Right ventricle myocardium superior (tissue), 1 donor: ENCODE data around the gene KRTAP4-8. TPM values are rescaled to one million over a fixed set of nuclear protein-coding genes. Genes with fewer than 3 reads are reported as not detected.
"Not testable (repeated sequence)": the region's sequence is repeated elsewhere in the genome, so short reads cannot be mapped to it uniquely, and the experiment has no call there.

Experiments used
- ATAC-seq: fragments of 200-7000 bp; cut with Tn5 transposase; one replicate; pipeline ENCODE4 v1.9.1; 2020; ENCODE audit warnings: mild to moderate bottlenecking; ENCODE audit not compliant: poor library complexity
- DNase-seq: peaks from one replicate; pipeline ENCODE4 v3.0.0-alpha.2; 2020
- intact Hi-C: fragments of 100-400 bp; cut with DNase I; formaldehyde crosslinking; loops from one replicate; pipeline ENCODE4 v1.11.2; 2022
- long read RNA-seq: library from polyadenylated mRNA; unstranded; transcript quantifications from one replicate; pipeline ENCODE4 v2.0.0, GENCODE V29; 2021
- total RNA-seq: library from RNA; stranded (reverse); fragmentation: NEBNext Ultra II Directional; extraction: Animal tissue kit (Norgen Biotek cat#: 25700); gene quantifications from one replicate; pipeline ENCODE4 v1.2.1, GENCODE V29; 2021
- donor health status: DM: no; HTN: yes; CAD: no; lungs with severe emphysema.

KRTAP4-8 gene
- total RNA-seq, result not detected
- long read RNA-seq, result 0 reads

- intact Hi-C loops, result no loop called here
- no peak for DNase-seq
- ATAC-seq, result no peak
Measured at GRCh38 chr17:41098042-41098441, at the start of gene KRTAP4-8. Gene KRTAP4-8, minus strand, starts transcription at chr17:41098142. Its CDS starts 58 bp downstream, at chr17:41098084.

- intact Hi-C loops, result no loop called here
- DNase-seq (no peak), ATAC-seq (no peak)
Measured at GRCh38 chr17:41145261-41145660, 47.3 kb upstream of the KRTAP4-8 start.

GRCh38 chr17:41144846-41145245 is 46.9 kb upstream of the KRTAP4-8 start:
- no peak for ATAC-seq
- no peak for DNase-seq
- intact Hi-C loops, result no loop called here

GRCh38 chr17:41141361-41141760 is 43.4 kb upstream of the KRTAP4-8 start:
- intact Hi-C loops, result no loop called here
- no peak for DNase-seq
- no peak for ATAC-seq

GRCh38 chr17:41140360-41141131 is 42.6 kb upstream of the KRTAP4-8 start, which contains the start of gene KRTAP4-6:
Gene KRTAP4-6, minus strand, starts transcription at chr17:41140544. Its CDS starts 57 bp downstream, at chr17:41140487.
- DNase-seq (no peak), ATAC-seq (no peak)
- intact Hi-C loops, result no loop called here

GRCh38 chr17:41139865-41140264 is 41.9 kb upstream of the KRTAP4-8 start:
- intact Hi-C loops, DNase-seq, ATAC-seq: not testable (repeated sequence)

GRCh38 chr17:41133880-41134735 is 36.2 kb upstream of the KRTAP4-8 start:
- DNase-seq (no peak), ATAC-seq (no peak)
- intact Hi-C loops, result no loop called here

GRCh38 chr17:41131979-41132378 is 34.0 kb upstream of the KRTAP4-8 start:
- no peak for DNase-seq
- intact Hi-C loops, result no loop called here
- ATAC-seq, result no peak

- DNase-seq (no peak), ATAC-seq (no peak)
- intact Hi-C loops, result no loop called here
Measured at GRCh38 chr17:41127371-41127770, 29.4 kb upstream of the KRTAP4-8 start.

- DNase-seq (no peak), ATAC-seq (no peak)
- intact Hi-C loops, result no loop called here
Measured at GRCh38 chr17:41126412-41126811, 28.5 kb upstream of the KRTAP4-8 start.

- DNase-seq (no peak), ATAC-seq (no peak)
- intact Hi-C loops, result no loop called here
Measured at GRCh38 chr17:41125064-41125463, 27.1 kb upstream of the KRTAP4-8 start.

- DNase-seq, intact Hi-C loops, ATAC-seq: not testable (repeated sequence)
Measured at GRCh38 chr17:41123991-41124371, 26.0 kb upstream of the KRTAP4-8 start, which contains the start of gene KRTAP4-12. Gene KRTAP4-12, minus strand, starts transcription at chr17:41124182. Its CDS starts 60 bp downstream, at chr17:41124122.

GRCh38 chr17:41123292-41123990 is 25.5 kb upstream of the KRTAP4-8 start:
- ATAC-seq, DNase-seq, intact Hi-C loops: not testable (repeated sequence)

GRCh38 chr17:41121742-41122141 is 23.8 kb upstream of the KRTAP4-8 start:
- no peak for ATAC-seq

GRCh38 chr17:41119696-41120690 is 22.1 kb upstream of the KRTAP4-8 start:
- intact Hi-C loops, DNase-seq, ATAC-seq: not testable (repeated sequence)

More at GRCh38 chr17:41121742-41122141, 23.8 kb upstream of the KRTAP4-8 start:
- no peak for DNase-seq
- intact Hi-C loops, result no loop called here

- no peak for ATAC-seq
- intact Hi-C loops, result no loop called here
- no peak for DNase-seq
Measured at GRCh38 chr17:41118721-41119120, 20.8 kb upstream of the KRTAP4-8 start.

GRCh38 chr17:41117846-41118386 is 20.0 kb upstream of the KRTAP4-8 start, which contains the start of gene KRTAP4-11:
Gene KRTAP4-11, minus strand, starts transcription at chr17:41118373. Its CDS starts 58 bp downstream, at chr17:41118315.
- ATAC-seq, intact Hi-C loops, DNase-seq: not testable (repeated sequence)
